Ectodermal cell (in vitro differentiated cells): Measurements from ENCODE around the gene TMEM229A. TPM values are rescaled to one million over a fixed set of nuclear protein-coding genes. Genes with fewer than 3 reads are reported as not detected.
"Not testable (repeated sequence)": the region's sequence is repeated elsewhere in the genome, so short reads cannot be mapped to it uniquely, and the experiment has no call there.

ENCODE experiments used
- H3K27ac ChIP-seq: 2 replicates; pipeline ENCODE4 v1.7.0; 2013; ENCODE audit warnings: mild to moderate bottlenecking, low read depth, low read length; ENCODE audit not compliant: insufficient read depth, poor library complexity, severe bottlenecking
- H3K27me3 ChIP-seq: 2 replicates; pipeline ENCODE4 v1.7.0; 2013; ENCODE audit warnings: mild to moderate bottlenecking, low read length; ENCODE audit not compliant: insufficient read depth, control insufficient read depth, poor library complexity, severe bottlenecking
- H3K36me3 ChIP-seq: one replicate; pipeline ENCODE4 v1.7.0; 2013; ENCODE audit warnings: low read length; ENCODE audit not compliant: control insufficient read depth, insufficient read depth
- H3K4me1 ChIP-seq: one replicate; pipeline ENCODE4 v1.7.0; 2013; ENCODE audit warnings: low read length; ENCODE audit not compliant: control insufficient read depth, insufficient read depth
- H3K4me3 ChIP-seq: 2 replicates; pipeline ENCODE4 v1.7.0; 2013; ENCODE audit warnings: low read depth, low read length, control low read depth; ENCODE audit not compliant: insufficient read depth
- H3K9me3 ChIP-seq: 2 replicates; pipeline ENCODE4 v1.7.0; 2013; ENCODE audit warnings: mild to moderate bottlenecking, low read length, moderate library complexity; ENCODE audit not compliant: control insufficient read depth
- WGBS, 2 experiments: methylation state at CpG; one replicate each; pipeline ENCODE4 v1.1.7; 2013; ENCODE audit warnings: missing lambda C conversion rate in 2 of 2; 5-methylcytosine and 5-hydroxymethylcytosine counted together
- polyA plus RNA-seq, 4 experiments: library from polyadenylated mRNA; stranded (reverse); fragments of 50-300 nt; gene quantifications; one replicate each; pipeline ENCODE4 v1.2.3, GENCODE V29; 2013

The TMEM229A gene
- 0.61 TPM for polyA plus RNA-seq (2013, experiment 1 of 4)
- polyA plus RNA-seq (2013, experiment 2 of 4), result 0.11 TPM
- 0.32 TPM for polyA plus RNA-seq (2013, experiment 3 of 4)
- polyA plus RNA-seq (2013, experiment 4 of 4), result 0.49 TPM

GRCh38 chr7:124032369-124033094 is at the start of gene TMEM229A:
Gene TMEM229A, minus strand, starts transcription at chr7:124033067. Its CDS starts 64 bp downstream, at chr7:124033003.
- no peak within 1 kb of the TSS for H3K27ac ChIP-seq

GRCh38 chr7:124082234-124082633 is 49.4 kb upstream of the TMEM229A start:
- H3K36me3 ChIP-seq, H3K27ac ChIP-seq, H3K4me3 ChIP-seq, H3K27me3 ChIP-seq, H3K9me3 ChIP-seq, H3K4me1 ChIP-seq: not testable (repeated sequence)
- 95% methylated on average over 8 of the region's 8 CpGs for WGBS, 2 experiments

More at GRCh38 chr7:124032369-124033094, at the start of gene TMEM229A:
- Histone ChIP-seq H3K4me3 (peak within 1 kb of the TSS; percentile 61), H3K27me3 (peaks cover 44% of the 10 kb centered on the region), H3K4me1 (peaks cover 7% of the 10 kb centered on the region), H3K36me3 (no peaks in the 10 kb centered on the region), H3K9me3 (no peaks in the 10 kb centered on the region)
- WGBS, 2 experiments, result 0% methylated on average over 87 of the region's 87 CpGs

GRCh38 chr7:124077546-124077945 is 44.7 kb upstream of the TMEM229A start:
- Histone ChIP-seq H3K4me3 (no peak overlapping the region), H3K4me1 (no peaks in the 10 kb centered on the region), H3K36me3 (no peaks in the 10 kb centered on the region), H3K9me3 (no peaks in the 10 kb centered on the region), H3K27ac (no peak overlapping the region), H3K27me3 (no peaks in the 10 kb centered on the region)
- 90 to 96% methylated on average over 3 of the region's 3 CpGs for WGBS, 2 experiments

GRCh38 chr7:124076841-124077240 is 44.0 kb upstream of the TMEM229A start:
- Histone ChIP-seq H3K27me3 (no peaks in the 10 kb centered on the region), H3K4me3 (no peak overlapping the region), H3K36me3 (no peaks in the 10 kb centered on the region), H3K9me3 (no peaks in the 10 kb centered on the region), H3K4me1 (no peaks in the 10 kb centered on the region), H3K27ac (no peak overlapping the region)

- Histone ChIP-seq H3K4me3 (no peak overlapping the region), H3K27ac (no peak overlapping the region), H3K4me1 (no peaks in the 10 kb centered on the region), H3K36me3 (no peaks in the 10 kb centered on the region), H3K27me3 (no peaks in the 10 kb centered on the region), H3K9me3 (no peaks in the 10 kb centered on the region)
- WGBS, 2 experiments, result 93% methylated on average over 1 of the region's 1 CpG
Observed at GRCh38 chr7:124074007-124074406, 41.1 kb upstream of the TMEM229A start.

- H3K27ac ChIP-seq, result no peak overlapping the region
- WGBS, 2 experiments, result 94 to 100% methylated on average over 4 of the region's 4 CpGs
- no peak overlapping the region for H3K4me3 ChIP-seq
- no peaks in the 10 kb centered on the region for H3K27me3 ChIP-seq
- H3K9me3 ChIP-seq, result no peaks in the 10 kb centered on the region
- no peaks in the 10 kb centered on the region for H3K36me3 ChIP-seq
- H3K4me1 ChIP-seq, result no peaks in the 10 kb centered on the region
Observed at GRCh38 chr7:124073310-124073645, 40.4 kb upstream of the TMEM229A start.

GRCh38 chr7:124072603-124073309 is 39.9 kb upstream of the TMEM229A start:
- H3K9me3 ChIP-seq, result no peaks in the 10 kb centered on the region
- no peaks in the 10 kb centered on the region for H3K27me3 ChIP-seq
- H3K36me3 ChIP-seq, result no peaks in the 10 kb centered on the region
- 94 to 98% methylated on average over 3 to 4 of the region's 4 CpGs for WGBS, 2 experiments
- no peak overlapping the region for H3K27ac ChIP-seq
- no peaks in the 10 kb centered on the region for H3K4me1 ChIP-seq
- H3K4me3 ChIP-seq, result no peak overlapping the region

GRCh38 chr7:124071843-124072242 is 39.0 kb upstream of the TMEM229A start:
- H3K27me3 ChIP-seq, result no peaks in the 10 kb centered on the region
- 80 to 100% methylated on average over 1 of the region's 1 CpG for WGBS, 2 experiments
- H3K4me3 ChIP-seq, result no peak overlapping the region
- H3K4me1 ChIP-seq, result no peaks in the 10 kb centered on the region
- no peaks in the 10 kb centered on the region for H3K9me3 ChIP-seq
- H3K27ac ChIP-seq, result no peak overlapping the region
- no peaks in the 10 kb centered on the region for H3K36me3 ChIP-seq

- Histone ChIP-seq H3K9me3 (no peaks in the 10 kb centered on the region), H3K27ac (no peak overlapping the region), H3K36me3 (no peaks in the 10 kb centered on the region), H3K27me3 (no peaks in the 10 kb centered on the region), H3K4me1 (no peaks in the 10 kb centered on the region), H3K4me3 (no peak overlapping the region)
- 83 to 92% methylated on average over 1 of the region's 1 CpG for WGBS, 2 experiments
Observed at GRCh38 chr7:124062171-124062570, 29.3 kb upstream of the TMEM229A start.

GRCh38 chr7:124060528-124060927 is 27.7 kb upstream of the TMEM229A start:
- H3K4me3 ChIP-seq, result no peak overlapping the region
- H3K9me3 ChIP-seq, result no peaks in the 10 kb centered on the region
- H3K36me3 ChIP-seq, result no peaks in the 10 kb centered on the region
- no peak overlapping the region for H3K27ac ChIP-seq
- no peaks in the 10 kb centered on the region for H3K4me1 ChIP-seq
- WGBS, 2 experiments, result 84 to 94% methylated on average over 2 of the region's 2 CpGs
- H3K27me3 ChIP-seq, result no peaks in the 10 kb centered on the region
